GM12875 (cell line): ENCODE results near the gene FOXP2.
"Not testable (repeated sequence)": the region's sequence is repeated elsewhere in the genome, so short reads cannot be mapped to it uniquely, and the experiment has no call there.

ENCODE experiments used
- H3K4me3 ChIP-seq: one replicate; pipeline ENCODE4 v1.5.1; 2011; ENCODE audit warnings: low read depth, low read length, control low read depth
- CTCF ChIP-seq: IDR thresholded peaks from 2 replicates; pipeline ENCODE4 v1.5.1; 2011; ENCODE audit warnings: low read depth, mild to moderate bottlenecking, control low read depth, inconsistent platforms, low read length, moderate library complexity, borderline replicate concordance; ENCODE audit not compliant: insufficient read depth

FOXP2 gene

DNA sequence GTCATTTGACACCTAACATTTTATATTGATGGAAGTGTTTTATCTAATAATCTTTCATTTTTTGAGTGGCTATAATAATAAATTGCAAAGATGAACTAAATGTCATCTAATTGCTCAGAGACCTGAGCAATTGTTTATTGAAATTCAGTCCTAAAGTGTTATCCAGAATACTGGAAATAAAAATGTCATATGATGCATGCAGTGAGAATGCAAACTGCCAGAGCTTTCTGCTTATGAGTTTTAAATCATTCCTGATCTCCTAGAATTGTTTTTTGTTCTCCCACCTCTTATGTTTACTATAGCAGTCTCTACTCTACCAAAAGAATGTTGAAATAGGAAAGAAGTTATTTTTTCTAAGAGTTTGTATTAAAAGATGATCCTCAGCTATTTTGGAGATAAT lies 116.7 kb downstream of the FOXP2 start:
- TF ChIP-seq CTCF, result no peak
- no peak overlapping the region for H3K4me3 ChIP-seq

DNA sequence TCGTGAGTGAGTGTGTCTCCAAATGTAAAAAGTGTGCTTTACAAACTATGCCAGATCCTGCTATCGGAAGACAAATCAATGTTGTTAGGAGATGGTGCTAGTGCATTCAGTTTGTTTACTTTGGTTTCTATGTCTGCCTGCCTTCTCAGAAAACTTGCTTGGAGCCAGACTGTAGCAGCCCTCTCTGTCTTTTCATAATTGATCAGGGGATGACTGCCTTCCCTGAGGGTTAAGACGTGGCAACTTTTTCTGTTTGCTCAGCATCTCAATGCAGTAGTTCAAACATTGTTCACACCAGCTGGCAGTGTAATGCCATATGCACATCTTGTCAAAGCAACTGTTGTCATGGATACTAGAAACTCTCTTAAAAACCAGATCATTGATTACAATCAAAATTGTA lies 118.5 kb downstream of the FOXP2 start:
- no peak for TF ChIP-seq CTCF
- no peak overlapping the region for H3K4me3 ChIP-seq

DNA sequence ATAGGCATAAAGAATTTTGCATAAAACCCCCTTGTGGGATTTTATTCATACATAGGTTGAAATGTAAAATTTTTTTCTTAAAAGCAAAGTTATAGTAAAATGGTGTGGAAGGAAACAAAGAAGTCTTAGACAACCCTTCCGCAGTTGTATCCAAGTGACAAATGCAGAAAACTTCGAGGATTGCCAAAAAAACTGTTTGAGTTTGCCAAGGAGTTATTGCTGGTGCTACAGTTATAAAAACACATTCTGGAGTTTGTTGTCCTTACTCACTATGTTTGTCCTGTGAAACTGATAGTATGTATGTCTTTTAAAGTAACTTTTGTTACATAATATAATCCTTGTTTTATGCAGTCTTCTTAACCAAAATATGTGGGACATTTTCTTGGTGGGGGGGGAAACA lies 120.3 kb downstream of the FOXP2 start:
- no peak overlapping the region for H3K4me3 ChIP-seq
- no peak for TF ChIP-seq CTCF

GRCh38 chr7:114539575-114539974 lies 125.0 kb downstream of the FOXP2 start:
- no peak overlapping the region for H3K4me3 ChIP-seq
- TF ChIP-seq CTCF, result 0 out of 2 replicates have a peak, but pooled peaks have one; percentile 9

GRCh38 chr7:114540291-114540690 lies 125.7 kb downstream of the FOXP2 start:
- no peak for TF ChIP-seq CTCF
- H3K4me3 ChIP-seq, result no peak overlapping the region

DNA sequence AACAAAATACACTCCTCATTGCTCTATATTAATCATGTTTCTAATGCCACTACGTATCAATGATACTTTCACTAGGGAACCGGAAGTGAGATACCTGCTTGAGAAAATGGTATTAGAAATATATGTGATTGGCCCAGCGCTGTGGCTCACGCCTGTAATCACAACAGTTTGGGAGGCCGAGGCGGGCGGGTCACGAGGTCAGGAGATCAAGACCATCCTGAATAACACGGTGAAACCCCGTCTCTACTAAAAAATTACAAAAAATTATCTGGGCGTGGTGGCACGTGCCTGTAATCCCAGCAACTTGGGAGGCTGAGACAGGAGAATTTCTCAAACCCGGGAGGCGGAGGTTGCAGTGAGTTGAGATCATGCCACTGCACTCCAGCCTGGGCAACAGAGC lies 132.7 kb downstream of the FOXP2 start:
- not testable (repeated sequence) for H3K4me3 ChIP-seq

DNA sequence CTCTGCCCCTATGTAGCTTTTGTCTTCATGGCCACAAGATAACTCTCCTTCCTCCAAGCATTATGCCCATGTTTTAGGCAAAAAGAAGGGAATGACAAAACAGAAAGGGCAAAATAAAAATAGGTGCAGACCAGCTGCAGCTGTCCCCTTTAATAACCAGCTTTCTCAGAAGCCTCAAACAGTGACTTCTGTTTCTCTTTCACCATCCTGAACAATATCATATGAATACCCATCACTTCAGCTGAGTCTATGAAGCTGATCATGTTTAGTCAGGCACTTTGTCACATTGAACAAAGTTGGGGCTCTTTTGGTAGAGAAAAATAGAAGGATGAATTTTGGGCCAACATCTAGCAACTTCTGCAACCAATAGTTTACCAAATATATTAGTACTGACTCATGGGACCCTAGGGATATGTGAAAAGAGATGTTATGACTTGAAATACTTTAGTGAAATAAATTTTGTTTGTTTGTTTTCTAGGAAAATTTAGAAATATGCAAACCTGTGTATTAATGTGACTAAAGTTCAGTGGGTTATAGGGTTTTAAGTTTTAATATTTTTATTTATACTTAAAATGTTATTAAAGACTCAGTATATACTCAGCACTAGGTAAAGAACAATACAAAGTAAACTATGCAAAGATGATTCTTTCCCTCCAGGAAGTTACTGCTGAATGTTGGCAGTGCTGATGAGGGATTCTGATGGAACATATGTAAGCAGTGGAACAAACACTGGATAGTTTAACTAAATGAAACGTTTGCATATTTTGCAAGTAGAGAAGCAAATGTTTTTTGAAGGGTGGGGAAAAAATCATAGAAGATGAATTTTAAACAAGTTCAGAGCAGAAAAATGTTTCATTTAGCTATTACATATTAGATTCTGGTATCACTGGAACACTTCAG lies 133.7 kb downstream of the FOXP2 start:
- TF ChIP-seq CTCF, result no peak
- H3K4me3 ChIP-seq, result no peak overlapping the region
